Testis (tissue), 2 donors: ENCODE results near the gene CCL28.

Experiments
- POLR2A ChIP-seq: fragments of 450-650 bp; IDR thresholded peaks from one replicate; pipeline ENCODE4 v1.6.1; 2017; ENCODE audit warnings: antibody characterized with exemption, mild to moderate bottlenecking, moderate library complexity
- TF ChIP-seq, protein P1 (sequence below), 3 experiments: fragments of 450-650 bp in 2 of 3; fragments of 200-600 bp in 1 of 3; sonication (generic) in 1 of 3; IDR thresholded peaks; one replicate each; pipeline ENCODE4 v1.5.1; 2016 to 2019; ENCODE audit warnings: antibody characterized with exemption in 3 of 3, mild to moderate bottlenecking in 2 of 3, moderate library complexity in 1 of 3

DNA sequence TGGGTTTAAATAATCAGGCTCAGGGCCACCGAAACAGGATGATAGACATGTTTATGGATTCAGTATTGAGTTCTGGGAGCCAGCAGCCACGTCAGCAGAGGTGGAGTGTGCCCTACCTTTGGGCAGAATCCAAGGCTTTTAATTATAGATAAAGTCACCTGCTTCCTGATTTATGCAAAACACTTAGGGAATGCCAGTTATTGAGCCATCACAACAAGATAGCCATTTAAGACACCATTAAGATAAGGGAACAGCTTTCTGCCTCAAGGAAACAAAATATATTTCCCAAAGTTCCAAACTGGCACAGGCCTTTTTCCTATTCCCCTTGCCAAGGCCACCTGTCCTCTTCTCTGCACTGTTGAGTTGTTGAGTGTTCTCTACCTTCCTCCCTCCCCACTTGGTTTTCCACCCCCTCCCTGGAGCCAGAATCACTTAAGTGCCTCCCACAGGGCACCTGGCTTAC is 2.4 kb downstream of the CCL28 start:
- TF ChIP-seq, protein P1, sequence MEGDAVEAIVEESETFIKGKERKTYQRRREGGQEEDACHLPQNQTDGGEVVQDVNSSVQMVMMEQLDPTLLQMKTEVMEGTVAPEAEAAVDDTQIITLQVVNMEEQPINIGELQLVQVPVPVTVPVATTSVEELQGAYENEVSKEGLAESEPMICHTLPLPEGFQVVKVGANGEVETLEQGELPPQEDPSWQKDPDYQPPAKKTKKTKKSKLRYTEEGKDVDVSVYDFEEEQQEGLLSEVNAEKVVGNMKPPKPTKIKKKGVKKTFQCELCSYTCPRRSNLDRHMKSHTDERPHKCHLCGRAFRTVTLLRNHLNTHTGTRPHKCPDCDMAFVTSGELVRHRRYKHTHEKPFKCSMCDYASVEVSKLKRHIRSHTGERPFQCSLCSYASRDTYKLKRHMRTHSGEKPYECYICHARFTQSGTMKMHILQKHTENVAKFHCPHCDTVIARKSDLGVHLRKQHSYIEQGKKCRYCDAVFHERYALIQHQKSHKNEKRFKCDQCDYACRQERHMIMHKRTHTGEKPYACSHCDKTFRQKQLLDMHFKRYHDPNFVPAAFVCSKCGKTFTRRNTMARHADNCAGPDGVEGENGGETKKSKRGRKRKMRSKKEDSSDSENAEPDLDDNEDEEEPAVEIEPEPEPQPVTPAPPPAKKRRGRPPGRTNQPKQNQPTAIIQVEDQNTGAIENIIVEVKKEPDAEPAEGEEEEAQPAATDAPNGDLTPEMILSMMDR (IDR thresholded peaks at IDR 0.05), result no peak
- TF ChIP-seq POLR2A, result no peak
